Measurements from ENCODE around the gene SORBS2.

The SORBS2 gene

GRCh38 chr4:185637163-185637875 lies 174.7 kb downstream of the SORBS2 start:
- H3K4me3 ChIP-seq (ENCODE audit: low read depth, low read length): no peak overlapping the region
- no peak for TF ChIP-seq CTCF (IDR thresholded peaks at IDR 0.05; ENCODE audit: insufficient read depth, low read depth, low read length, missing control alignments)
- no peak for DNase-seq (ENCODE audit: low read depth)

- H3K4me3 ChIP-seq (ENCODE audit: low read depth, low read length): no peak overlapping the region
- peak; percentile 34 for TF ChIP-seq CTCF (IDR thresholded peaks at IDR 0.05; ENCODE audit: insufficient read depth, low read depth, low read length, missing control alignments)
- peak; percentile 44 for DNase-seq (ENCODE audit: low read depth)
Observed at GRCh38 chr4:185634066-185634652, 177.8 kb downstream of the SORBS2 start.

GRCh38 chr4:185626798-185627197 lies 185.2 kb downstream of the SORBS2 start:
- no peak for TF ChIP-seq CTCF (IDR thresholded peaks at IDR 0.05; ENCODE audit: insufficient read depth, low read depth, low read length, missing control alignments)
- DNase-seq (ENCODE audit: low read depth): no peak
- H3K4me3 ChIP-seq (ENCODE audit: low read depth, low read length): no peak overlapping the region

GRCh38 chr4:185625503-185625902 lies 186.5 kb downstream of the SORBS2 start:
- DNase-seq (ENCODE audit: low read depth): no peak
- H3K4me3 ChIP-seq (ENCODE audit: low read depth, low read length): no peak overlapping the region
- TF ChIP-seq CTCF (IDR thresholded peaks at IDR 0.05; ENCODE audit: insufficient read depth, low read depth, low read length, missing control alignments): no peak

- H3K4me3 ChIP-seq (ENCODE audit: low read depth, low read length): no peak overlapping the region
- no peak for DNase-seq (ENCODE audit: low read depth)
- no peak for TF ChIP-seq CTCF (IDR thresholded peaks at IDR 0.05; ENCODE audit: insufficient read depth, low read depth, low read length, missing control alignments)
Observed at GRCh38 chr4:185624259-185624589, 187.8 kb downstream of the SORBS2 start.

GRCh38 chr4:185623444-185624258 lies 188.3 kb downstream of the SORBS2 start:
- no peak overlapping the region for H3K4me3 ChIP-seq (ENCODE audit: low read depth, low read length)
- TF ChIP-seq CTCF (IDR thresholded peaks at IDR 0.05; ENCODE audit: insufficient read depth, low read depth, low read length, missing control alignments): no peak
- no peak for DNase-seq (ENCODE audit: low read depth)
